Measurements from ENCODE around the gene AACS.

The AACS gene

GRCh38 chr12:125145196-125145595 is 80.0 kb downstream of the AACS start:
- Histone ChIP-seq H3K4me3 (ENCODE audit: low read length) (no peak overlapping the region), H3K36me3 (ENCODE audit: insufficient read depth, low read length) (no peaks in the 10 kb centered on the region), H3K9me3 (replicated peaks; ENCODE audit: low read length) (no peaks in the 10 kb centered on the region), H3K27me3 (ENCODE audit: control insufficient read depth, insufficient read depth, low read length) (peaks cover 4% of the 10 kb centered on the region), H3K9ac (ENCODE audit: low read depth, low read length) (no peak overlapping the region), H3K4me2 (ENCODE audit: low read length) (no peak overlapping the region), H3K4me1 (ENCODE audit: control insufficient read depth, insufficient read depth, low read length) (peaks cover 23% of the 10 kb centered on the region)

GRCh38 chr12:125148316-125148715 is 83.1 kb downstream of the AACS start:
- no peak overlapping the region for H3K9ac ChIP-seq (ENCODE audit: low read depth, low read length)

GRCh38 chr12:125149160-125150108 is 84.2 kb downstream of the AACS start:
- Histone ChIP-seq H3K4me1 (ENCODE audit: control insufficient read depth, insufficient read depth, low read length) (no peaks in the 10 kb centered on the region), H3K9me3 (replicated peaks; ENCODE audit: low read length) (no peaks in the 10 kb centered on the region), H3K9ac (ENCODE audit: low read depth, low read length) (no peak overlapping the region), H3K36me3 (ENCODE audit: insufficient read depth, low read length) (no peaks in the 10 kb centered on the region), H3K27me3 (ENCODE audit: control insufficient read depth, insufficient read depth, low read length) (peaks cover 7% of the 10 kb centered on the region), H3K4me3 (ENCODE audit: low read length) (no peak overlapping the region), H3K4me2 (ENCODE audit: low read length) (no peak overlapping the region)

More at GRCh38 chr12:125148316-125148715, 83.1 kb downstream of the AACS start:
- Histone ChIP-seq H3K27me3 (ENCODE audit: control insufficient read depth, insufficient read depth, low read length) (peaks cover 7% of the 10 kb centered on the region), H3K4me2 (ENCODE audit: low read length) (no peak overlapping the region), H3K4me1 (ENCODE audit: control insufficient read depth, insufficient read depth, low read length) (peaks cover 6% of the 10 kb centered on the region), H3K36me3 (ENCODE audit: insufficient read depth, low read length) (no peaks in the 10 kb centered on the region), H3K4me3 (ENCODE audit: low read length) (no peak overlapping the region), H3K9me3 (replicated peaks; ENCODE audit: low read length) (no peaks in the 10 kb centered on the region)

GRCh38 chr12:125151284-125151683 is 86.0 kb downstream of the AACS start:
- H3K27me3 ChIP-seq (ENCODE audit: control insufficient read depth, insufficient read depth, low read length): peaks cover 8% of the 10 kb centered on the region
- no peaks in the 10 kb centered on the region for H3K36me3 ChIP-seq (ENCODE audit: insufficient read depth, low read length)
- H3K4me2 ChIP-seq (ENCODE audit: low read length): no peak overlapping the region
- H3K9me3 ChIP-seq (replicated peaks; ENCODE audit: low read length): no peaks in the 10 kb centered on the region
- H3K9ac ChIP-seq (ENCODE audit: low read depth, low read length): no peak overlapping the region
- H3K4me3 ChIP-seq (ENCODE audit: low read length): no peak overlapping the region
- no peaks in the 10 kb centered on the region for H3K4me1 ChIP-seq (ENCODE audit: control insufficient read depth, insufficient read depth, low read length)

- Histone ChIP-seq H3K4me3 (ENCODE audit: low read length) (no peak overlapping the region), H3K36me3 (ENCODE audit: insufficient read depth, low read length) (no peaks in the 10 kb centered on the region), H3K4me2 (ENCODE audit: low read length) (no peak overlapping the region), H3K9ac (ENCODE audit: low read depth, low read length) (no peak overlapping the region), H3K4me1 (ENCODE audit: control insufficient read depth, insufficient read depth, low read length) (no peaks in the 10 kb centered on the region), H3K9me3 (replicated peaks; ENCODE audit: low read length) (no peaks in the 10 kb centered on the region), H3K27me3 (ENCODE audit: control insufficient read depth, insufficient read depth, low read length) (peaks cover 8% of the 10 kb centered on the region)
Measured at GRCh38 chr12:125152463-125152862, 87.2 kb downstream of the AACS start.

- Histone ChIP-seq H3K27me3 (ENCODE audit: control insufficient read depth, insufficient read depth, low read length) (peaks cover 8% of the 10 kb centered on the region), H3K9ac (ENCODE audit: low read depth, low read length) (no peak overlapping the region), H3K36me3 (ENCODE audit: insufficient read depth, low read length) (no peaks in the 10 kb centered on the region), H3K4me1 (ENCODE audit: control insufficient read depth, insufficient read depth, low read length) (no peaks in the 10 kb centered on the region), H3K4me2 (ENCODE audit: low read length) (no peak overlapping the region), H3K4me3 (ENCODE audit: low read length) (no peak overlapping the region), H3K9me3 (replicated peaks; ENCODE audit: low read length) (no peaks in the 10 kb centered on the region)
Measured at GRCh38 chr12:125155366-125155765, 90.1 kb downstream of the AACS start.

- no peak overlapping the region for H3K4me2 ChIP-seq (ENCODE audit: low read length)
- H3K9ac ChIP-seq (ENCODE audit: low read depth, low read length): no peak overlapping the region
- peaks cover 12% of the 10 kb centered on the region for H3K27me3 ChIP-seq (ENCODE audit: control insufficient read depth, insufficient read depth, low read length)
- no peaks in the 10 kb centered on the region for H3K4me1 ChIP-seq (ENCODE audit: control insufficient read depth, insufficient read depth, low read length)
- no peaks in the 10 kb centered on the region for H3K36me3 ChIP-seq (ENCODE audit: insufficient read depth, low read length)
- H3K4me3 ChIP-seq (ENCODE audit: low read length): no peak overlapping the region
- H3K9me3 ChIP-seq (replicated peaks; ENCODE audit: low read length): no peaks in the 10 kb centered on the region
Measured at GRCh38 chr12:125157177-125157576, 91.9 kb downstream of the AACS start.

GRCh38 chr12:125159702-125160101 is 94.5 kb downstream of the AACS start:
- H3K4me2 ChIP-seq (ENCODE audit: low read length): no peak overlapping the region
- H3K9me3 ChIP-seq (replicated peaks; ENCODE audit: low read length): no peaks in the 10 kb centered on the region
- H3K9ac ChIP-seq (ENCODE audit: low read depth, low read length): no peak overlapping the region
- H3K4me3 ChIP-seq (ENCODE audit: low read length): no peak overlapping the region
- H3K36me3 ChIP-seq (ENCODE audit: insufficient read depth, low read length): no peaks in the 10 kb centered on the region
- H3K4me1 ChIP-seq (ENCODE audit: control insufficient read depth, insufficient read depth, low read length): no peaks in the 10 kb centered on the region
- peaks cover 14% of the 10 kb centered on the region for H3K27me3 ChIP-seq (ENCODE audit: control insufficient read depth, insufficient read depth, low read length)

- no peaks in the 10 kb centered on the region for H3K36me3 ChIP-seq (ENCODE audit: insufficient read depth, low read length)
- no peak overlapping the region for H3K4me3 ChIP-seq (ENCODE audit: low read length)
- no peaks in the 10 kb centered on the region for H3K9me3 ChIP-seq (replicated peaks; ENCODE audit: low read length)
- peaks cover 14% of the 10 kb centered on the region for H3K27me3 ChIP-seq (ENCODE audit: control insufficient read depth, insufficient read depth, low read length)
- H3K4me1 ChIP-seq (ENCODE audit: control insufficient read depth, insufficient read depth, low read length): no peaks in the 10 kb centered on the region
- H3K4me2 ChIP-seq (ENCODE audit: low read length): no peak overlapping the region
- H3K9ac ChIP-seq (ENCODE audit: low read depth, low read length): no peak overlapping the region
Measured at GRCh38 chr12:125160281-125160955, 95.2 kb downstream of the AACS start.

GRCh38 chr12:125161712-125162022 is 96.4 kb downstream of the AACS start:
- Histone ChIP-seq H3K36me3 (ENCODE audit: insufficient read depth, low read length) (no peaks in the 10 kb centered on the region), H3K9ac (ENCODE audit: low read depth, low read length) (no peak overlapping the region), H3K4me3 (ENCODE audit: low read length) (no peak overlapping the region), H3K9me3 (replicated peaks; ENCODE audit: low read length) (no peaks in the 10 kb centered on the region), H3K4me2 (ENCODE audit: low read length) (no peak overlapping the region), H3K27me3 (ENCODE audit: control insufficient read depth, insufficient read depth, low read length) (peaks cover 14% of the 10 kb centered on the region), H3K4me1 (ENCODE audit: control insufficient read depth, insufficient read depth, low read length) (no peaks in the 10 kb centered on the region)

GRCh38 chr12:125162489-125163028 is 97.3 kb downstream of the AACS start:
- Histone ChIP-seq H3K4me2 (ENCODE audit: low read length) (no peak overlapping the region), H3K27me3 (ENCODE audit: control insufficient read depth, insufficient read depth, low read length) (peaks cover 17% of the 10 kb centered on the region), H3K4me3 (ENCODE audit: low read length) (no peak overlapping the region), H3K9me3 (replicated peaks; ENCODE audit: low read length) (no peaks in the 10 kb centered on the region), H3K9ac (ENCODE audit: low read depth, low read length) (no peak overlapping the region), H3K4me1 (ENCODE audit: control insufficient read depth, insufficient read depth, low read length) (no peaks in the 10 kb centered on the region), H3K36me3 (ENCODE audit: insufficient read depth, low read length) (no peaks in the 10 kb centered on the region)
